ENCODE data around the gene FN1. TPM values are rescaled to one million over a fixed set of nuclear protein-coding genes. Genes with fewer than 3 reads are reported as not detected.
"Not testable (repeated sequence)": the region's sequence is repeated elsewhere in the genome, so short reads cannot be mapped to it uniquely, and the experiment has no call there.

FN1 gene
- total RNA-seq, 2 experiments from 2014 or later: 0.53 to 0.71 TPM

- peaks cover 29% of the 10 kb centered on the region for H3K36me3 Mint-ChIP-seq
- DNase-seq: no peak
Measured at GRCh38 chr2:215362562-215362904, 73.3 kb downstream of the FN1 start.

GRCh38 chr2:215361876-215362561 is 73.8 kb downstream of the FN1 start:
- no peak for DNase-seq
- POLR2A ChIA-PET: no interaction called here
- no peaks in the 10 kb centered on the region for H3K9me3 Mint-ChIP-seq
- H3K36me3 Mint-ChIP-seq: peaks cover 28% of the 10 kb centered on the region
- no peak overlapping the region for H3K4me3 Mint-ChIP-seq
- ATAC-seq (ENCODE audit: low read depth): no peak
- H3K27ac Mint-ChIP-seq: no peak overlapping the region
- H3K27me3 Mint-ChIP-seq: no peaks in the 10 kb centered on the region
- H3K4me1 Mint-ChIP-seq: no peaks in the 10 kb centered on the region

More at GRCh38 chr2:215362562-215362904, 73.3 kb downstream of the FN1 start:
- Mint-ChIP-seq H3K4me1 (no peaks in the 10 kb centered on the region), H3K27me3 (no peaks in the 10 kb centered on the region), H3K27ac (no peak overlapping the region), H3K4me3 (no peak overlapping the region), H3K9me3 (no peaks in the 10 kb centered on the region)
- POLR2A ChIA-PET: no interaction called here
- no peak for ATAC-seq (ENCODE audit: low read depth)

GRCh38 chr2:215361211-215361875 is 74.5 kb downstream of the FN1 start:
- Mint-ChIP-seq H3K27ac (no peak overlapping the region), H3K4me3 (no peak overlapping the region), H3K9me3 (no peaks in the 10 kb centered on the region), H3K27me3 (no peaks in the 10 kb centered on the region), H3K36me3 (peaks cover 30% of the 10 kb centered on the region), H3K4me1 (no peaks in the 10 kb centered on the region)
- DNase-seq: no peak
- POLR2A ChIA-PET: no interaction called here
- ATAC-seq (ENCODE audit: low read depth): no peak

- DNase-seq: no peak
- Mint-ChIP-seq H3K27ac (no peak overlapping the region), H3K9me3 (no peaks in the 10 kb centered on the region), H3K4me1 (no peaks in the 10 kb centered on the region), H3K36me3 (peaks cover 32% of the 10 kb centered on the region), H3K27me3 (no peaks in the 10 kb centered on the region), H3K4me3 (no peak overlapping the region)
- no peak for ATAC-seq (ENCODE audit: low read depth)
- POLR2A ChIA-PET: no interaction called here
Measured at GRCh38 chr2:215360596-215360995, 75.3 kb downstream of the FN1 start.

- H3K4me1 Mint-ChIP-seq; H3K27me3 Mint-ChIP-seq; ATAC-seq (ENCODE audit: low read depth); H3K27ac Mint-ChIP-seq; H3K9me3 Mint-ChIP-seq; H3K4me3 Mint-ChIP-seq; DNase-seq; POLR2A ChIA-PET: not testable (repeated sequence)
- H3K36me3 Mint-ChIP-seq: peaks cover 32% of the 10 kb centered on the region
Measured at GRCh38 chr2:215360059-215360458, 75.8 kb downstream of the FN1 start.

GRCh38 chr2:215359576-215359922 is 76.3 kb downstream of the FN1 start:
- no peaks in the 10 kb centered on the region for H3K4me1 Mint-ChIP-seq
- no peaks in the 10 kb centered on the region for H3K27me3 Mint-ChIP-seq
- no peak overlapping the region for H3K27ac Mint-ChIP-seq
- ATAC-seq (ENCODE audit: low read depth) (no peak), DNase-seq (no peak)
- H3K9me3 Mint-ChIP-seq: no peaks in the 10 kb centered on the region
- H3K36me3 Mint-ChIP-seq: peaks cover 32% of the 10 kb centered on the region
- no peak overlapping the region for H3K4me3 Mint-ChIP-seq
- POLR2A ChIA-PET: no interaction called here

- Mint-ChIP-seq H3K4me3 (no peak overlapping the region), H3K9me3 (no peaks in the 10 kb centered on the region), H3K36me3 (peaks cover 31% of the 10 kb centered on the region), H3K27me3 (no peaks in the 10 kb centered on the region), H3K4me1 (no peaks in the 10 kb centered on the region), H3K27ac (no peak overlapping the region)
- POLR2A ChIA-PET: no interaction called here
- no peak for DNase-seq
- no peak for ATAC-seq (ENCODE audit: low read depth)
Measured at GRCh38 chr2:215358891-215359575, 76.8 kb downstream of the FN1 start.

- no peaks in the 10 kb centered on the region for H3K9me3 Mint-ChIP-seq
Measured at GRCh38 chr2:215358312-215358845, 77.5 kb downstream of the FN1 start.

GRCh38 chr2:215357660-215358059 is 78.2 kb downstream of the FN1 start:
- peaks cover 29% of the 10 kb centered on the region for H3K36me3 Mint-ChIP-seq
- DNase-seq: no peak

More at GRCh38 chr2:215358312-215358845, 77.5 kb downstream of the FN1 start:
- H3K4me3 Mint-ChIP-seq: no peak overlapping the region
- ATAC-seq (ENCODE audit: low read depth): no peak
- H3K27me3 Mint-ChIP-seq: no peaks in the 10 kb centered on the region
- no peak for DNase-seq
- POLR2A ChIA-PET: no interaction called here
- H3K4me1 Mint-ChIP-seq: no peaks in the 10 kb centered on the region
- no peak overlapping the region for H3K27ac Mint-ChIP-seq
- H3K36me3 Mint-ChIP-seq: peaks cover 28% of the 10 kb centered on the region

GRCh38 chr2:215356948-215357461 is 78.9 kb downstream of the FN1 start:
- H3K27me3 Mint-ChIP-seq: no peaks in the 10 kb centered on the region
- H3K4me3 Mint-ChIP-seq: no peak overlapping the region
- H3K36me3 Mint-ChIP-seq: peaks cover 26% of the 10 kb centered on the region

More at GRCh38 chr2:215357660-215358059, 78.2 kb downstream of the FN1 start:
- H3K9me3 Mint-ChIP-seq: no peaks in the 10 kb centered on the region
- no peak for ATAC-seq (ENCODE audit: low read depth)
- no peak overlapping the region for H3K27ac Mint-ChIP-seq
- H3K4me3 Mint-ChIP-seq: no peak overlapping the region
- H3K4me1 Mint-ChIP-seq: no peaks in the 10 kb centered on the region
- H3K27me3 Mint-ChIP-seq: no peaks in the 10 kb centered on the region
- POLR2A ChIA-PET: no interaction called here

GRCh38 chr2:215356334-215356947 is 79.4 kb downstream of the FN1 start:
- no peak for DNase-seq
- POLR2A ChIA-PET: no interaction called here
- Mint-ChIP-seq H3K4me1 (no peaks in the 10 kb centered on the region), H3K4me3 (no peak overlapping the region), H3K36me3 (peaks cover 31% of the 10 kb centered on the region), H3K27ac (no peak overlapping the region), H3K9me3 (no peaks in the 10 kb centered on the region), H3K27me3 (no peaks in the 10 kb centered on the region)
- no peak for ATAC-seq (ENCODE audit: low read depth)

More at GRCh38 chr2:215356948-215357461, 78.9 kb downstream of the FN1 start:
- Mint-ChIP-seq H3K4me1 (no peaks in the 10 kb centered on the region), H3K9me3 (no peaks in the 10 kb centered on the region), H3K27ac (no peak overlapping the region)
- DNase-seq (no peak), ATAC-seq (ENCODE audit: low read depth) (no peak)
- POLR2A ChIA-PET: no interaction called here

- no peak for ATAC-seq (ENCODE audit: low read depth)
- no peak overlapping the region for H3K27ac Mint-ChIP-seq
- POLR2A ChIA-PET: no interaction called here
- H3K27me3 Mint-ChIP-seq: no peaks in the 10 kb centered on the region
- DNase-seq: no peak
- H3K4me1 Mint-ChIP-seq: no peaks in the 10 kb centered on the region
- H3K9me3 Mint-ChIP-seq: no peaks in the 10 kb centered on the region
- peaks cover 32% of the 10 kb centered on the region for H3K36me3 Mint-ChIP-seq
- no peak overlapping the region for H3K4me3 Mint-ChIP-seq
Measured at GRCh38 chr2:215355801-215356200, 80.1 kb downstream of the FN1 start.
